K562 (cell line): Measurements from ENCODE around the gene CD9. TPM values are rescaled to one million over a fixed set of nuclear protein-coding genes. Genes with fewer than 3 reads are reported as not detected.

Experiments
- ATAC-seq: fragments of 200-7000 bp; cut with Tn5 transposase; 3 replicates; pipeline ENCODE4 v1.9.1; 2020; ENCODE audit warnings: moderate library complexity
- BruUV-seq: library from RNA; stranded (reverse); fragments of 400-500 nt; replicated peaks from 2 replicates; lab custom pipeline; 2021; lab: Mats Ljungman, UMichigan
- CTCF ChIA-PET: fragments of 300-600 bp; formaldehyde crosslinking; extraction: SDS; loops from one replicate; lab custom pipeline; 2021; ENCODE audit warnings: low intra/inter-chr PET ratio; lab: Yijun Ruan, JAX
- POLR2A ChIA-PET: fragments of 300-600, 350-650 bp; sonication (Branson Sonifier 250); formaldehyde crosslinking; extraction: SDS; loops from one replicate; lab custom pipeline; 2021; ENCODE audit warnings: antibody characterized with exemption, inconsistent platforms; lab: Yijun Ruan, JAX
- DNase-seq, 4 experiments: peaks; one replicate each; pipeline versions ENCODE4 v3.0.0 to v3.0.0-alpha.2; 2011 to 2018; ENCODE audit warnings: low spot score in 3 of 4, mixed read lengths in 3 of 4; ENCODE audit errors: extremely low read depth in 1 of 4
- FAIRE-seq: peaks from 2 replicates; lab custom pipeline; 2011; peaks lifted over from hg19 to GRCh38; lab: Jason Lieb, UNC
- H2AFZ ChIP-seq: 2 replicates; pipeline ENCODE4 v1.6.0; 2011; ENCODE audit warnings: low read depth, low read length, control low read depth, inconsistent platforms
- H3K27ac ChIP-seq: fragments of 200-600 bp; 3 replicates; pipeline ENCODE4 v1.8.0; 2011; ENCODE audit warnings: low read depth, mild to moderate bottlenecking, control low read depth, inconsistent platforms, low read length, moderate library complexity, mixed read lengths; ENCODE audit errors: extremely low read depth
- H3K27me3 ChIP-seq, 2 experiments: fragments of 300-600 bp in 1 of 2; 2 replicates in 1 of 2; 3 replicates in 1 of 2; pipeline versions ENCODE4 v1.6.0 to v1.8.0; 2011; ENCODE audit warnings: inconsistent platforms in 2 of 2, low read length in 2 of 2, mild to moderate bottlenecking in 1 of 2, mixed read lengths in 1 of 2, moderate library complexity in 1 of 2; ENCODE audit not compliant: control insufficient read depth in 2 of 2, insufficient read depth in 2 of 2
- H3K36me3 ChIP-seq: fragments of 300-600 bp; 3 replicates; pipeline ENCODE4 v1.8.0; 2011; ENCODE audit warnings: mild to moderate bottlenecking, low read length, inconsistent platforms; ENCODE audit not compliant: control insufficient read depth, insufficient read depth
- H3K4me1 ChIP-seq, 2 experiments: fragments of 200-600 bp in 1 of 2; replicated peaks in 1 of 2; 2 replicates in 1 of 2; 3 replicates in 1 of 2; pipeline versions ENCODE4 v1.5.1 to v1.8.0; 2011; ENCODE audit warnings: inconsistent platforms in 2 of 2, low read length in 2 of 2, mild to moderate bottlenecking in 1 of 2, mixed read lengths in 1 of 2, moderate library complexity in 1 of 2; ENCODE audit not compliant: control insufficient read depth in 2 of 2, insufficient read depth in 2 of 2
- H3K4me2 ChIP-seq: 2 replicates; pipeline ENCODE4 v1.6.1; 2011; ENCODE audit warnings: low read length, control low read depth, inconsistent platforms, mixed read lengths; ENCODE audit not compliant: insufficient read depth
- H3K4me3 ChIP-seq: fragments of 200-600 bp; sonication (generic), shearing (Covaris generic); 2 replicates; pipeline ENCODE4 v1.5.1; 2016; ENCODE audit warnings: control low read depth, inconsistent platforms
- H3K79me2 ChIP-seq: fragments of 200-600 bp; 3 replicates; pipeline ENCODE4 v1.8.0; 2011; ENCODE audit warnings: low read length, inconsistent platforms; ENCODE audit not compliant: control insufficient read depth, insufficient read depth
- H3K9ac ChIP-seq, 2 experiments: 2 replicates each; pipeline versions ENCODE4 v1.6.0 to v1.6.1; 2011; ENCODE audit warnings: low read depth in 2 of 2, low read length in 2 of 2, control low read depth in 1 of 2, inconsistent platforms in 1 of 2, mild to moderate bottlenecking in 1 of 2, mixed read lengths in 1 of 2; ENCODE audit not compliant: insufficient read depth in 1 of 2
- H3K9me1 ChIP-seq: one replicate; pipeline ENCODE4 v1.6.0; 2011; ENCODE audit warnings: inconsistent platforms, mild to moderate bottlenecking, low read length, moderate library complexity; ENCODE audit not compliant: control insufficient read depth, insufficient read depth
- H3K9me3 ChIP-seq: replicated peaks from 2 replicates; pipeline ENCODE4 v1.5.1; 2011; ENCODE audit warnings: low read depth, low read length, inconsistent platforms; ENCODE audit not compliant: control insufficient read depth, insufficient read depth
- H4K20me1 ChIP-seq: replicated peaks from 2 replicates; pipeline ENCODE4 v1.6.1; 2011; ENCODE audit warnings: low read length, inconsistent platforms, mixed read lengths; ENCODE audit not compliant: control insufficient read depth, insufficient read depth
- NFIC ChIP-seq: fragments of 450-650 bp; IDR thresholded peaks from 2 replicates; pipeline ENCODE4 v1.6.1; 2017; ENCODE audit warnings: mild to moderate bottlenecking, inconsistent platforms
- ZNF507 ChIP-seq: conservative IDR thresholded peaks from 2 replicates; pipeline ENCODE4 v1.6.1; 2017; ENCODE audit warnings: missing genetic modification characterization, missing compliant biosample characterization
- WGBS: fragments of 100-300 bp; shearing (Covaris generic); methylation state at CpG from one replicate; pipeline ENCODE4 v1.1.6; 2016; ENCODE audit warnings: low coverage, mixed read lengths; ENCODE audit not compliant: insufficient coverage; ENCODE audit errors: missing lambda C conversion rate; 5-methylcytosine and 5-hydroxymethylcytosine counted together
- in situ Hi-C: fragments of 300-500 bp; cut with MboI; formaldehyde crosslinking; loops from 4 replicates; pipeline ENCODE4 v1.15.0; 2018; ENCODE audit warnings: inconsistent platforms, mixed read lengths
- intact Hi-C: fragments of 100-400 bp; cut with micrococcal nuclease; formaldehyde crosslinking; loops from 2 replicates; pipeline ENCODE4 v1.14.2; 2022
- polyA plus RNA-seq, 8 experiments: library from polyadenylated mRNA; depleted of rRNA in 4 of 8; stranded (reverse) in 5 of 8; unstranded in 3 of 8; fragments of >200 nt; fragmentation: Nextera tagmentation in 2 of 8; fragmentation: Illumina TruSeq in 1 of 8; extraction: Ambion mirVana in 2 of 8; extraction: Trizol in 1 of 8; gene quantifications; 2 replicates each; pipeline versions ENCODE4 v1.2.1 to v1.2.3, GENCODE V29; 2011 to 2014; ENCODE audit warnings: inconsistent platforms in 1 of 8, missing spikeins in 1 of 8
- total RNA-seq, 7 experiments: library from RNA; depleted of rRNA in 6 of 7; stranded (reverse); fragments of >200 nt in 6 of 7; fragmentation: Illumina TruSeq in 2 of 7; extraction: Trizol in 2 of 7; gene quantifications; 2 replicates each; pipeline versions ENCODE4 v1.2.1 to v1.2.3, GENCODE V29; 2011 to 2021; ENCODE audit warnings: low replicate concordance in 1 of 7

The CD9 gene
- total and polyA plus RNA-seq, 9 of the 15 experiments (the other 6 are each of a cell fraction or from before 2014, with no cell fraction given) = 0.43 to 5.6 (median 0.62) TPM

GRCh38 chr12:6231359-6232268 lies 31.4 kb downstream of the CD9 start:
- intact Hi-C loops = no loop called here
- FAIRE-seq = no peak
- ChIA-PET POLR2A (interaction anchor here (0.7 to 1.8 kb wide), 2 partner anchors 10 to 24 kb away, joined by 3 to 6 read pairs; no protein-coding TSS in a partner anchor), CTCF (no interaction called here)
- 4% methylated on average over 5 of the region's 5 CpGs for WGBS
- TF ChIP-seq NFIC (peak; percentile 57), ZNF507 (tag) (no peak)
- no peak overlapping the region for H3K9ac ChIP-seq
- H3K79me2 ChIP-seq = no peaks in the 10 kb centered on the region
- H3K9me3 ChIP-seq = no peaks in the 10 kb centered on the region
- BruUV-seq = no TSS peak
- no peaks in the 10 kb centered on the region for H3K36me3 ChIP-seq
- peaks cover 0 to 6% of the 10 kb centered on the region in 2 experiments; a peak in 2 of 5 replicates for H3K4me1 ChIP-seq
- peaks cover 34 to 76% of the 10 kb centered on the region in 2 experiments for H3K27me3 ChIP-seq
- ATAC-seq = no peak
- no peaks in the 10 kb centered on the region for H3K9me1 ChIP-seq
- no peak overlapping the region for H3K4me3 ChIP-seq
- no peak for DNase-seq
- H4K20me1 ChIP-seq = no peaks in the 10 kb centered on the region
- H3K4me2 ChIP-seq = no peak overlapping the region
- H3K27ac ChIP-seq = no peak overlapping the region
- in situ Hi-C loops = no loop called here
- no peak overlapping the region for H2AFZ ChIP-seq
